Hepatocyte (in vitro differentiated cells): ENCODE data around the gene SOX8. TPM values are rescaled to one million over a fixed set of nuclear protein-coding genes. Genes with fewer than 3 reads are reported as not detected.
A peak's percentile ranks its signal among the peaks of the same experiment; 100 is the strongest.

Source experiments
- DNase-seq: peaks from one replicate; pipeline ENCODE4 v3.0.0-alpha.2; 2016; ENCODE audit warnings: low spot score
- H2AFZ ChIP-seq: fragments of 200-600 bp; sonication (generic); 2 replicates; pipeline ENCODE4 v1.6.0; 2016; ENCODE audit warnings: antibody characterized with exemption, mild to moderate bottlenecking
- H3K27ac ChIP-seq: fragments of 200-600 bp; sonication (generic); 2 replicates; pipeline ENCODE4 v1.5.1; 2016; ENCODE audit warnings: mild to moderate bottlenecking
- H3K27me3 ChIP-seq: fragments of 200-600 bp; sonication (generic); 2 replicates; pipeline ENCODE4 v1.6.1; 2016
- H3K36me3 ChIP-seq: fragments of 200-600 bp; sonication (generic); replicated peaks from 2 replicates; pipeline ENCODE4 v1.5.1; 2016; ENCODE audit warnings: low read depth; ENCODE audit not compliant: insufficient read depth
- H3K4me1 ChIP-seq: fragments of 200-600 bp; sonication (generic); 2 replicates; pipeline ENCODE4 v1.5.1; 2016; ENCODE audit warnings: mild to moderate bottlenecking, moderate library complexity; ENCODE audit not compliant: insufficient read depth
- H3K4me2 ChIP-seq: fragments of 200-600 bp; sonication (generic); 2 replicates; pipeline ENCODE4 v1.6.0; 2016
- H3K4me3 ChIP-seq: fragments of 200-600 bp; sonication (generic); 2 replicates; pipeline ENCODE4 v1.5.1; 2016; ENCODE audit warnings: mild to moderate bottlenecking
- H3K79me2 ChIP-seq: fragments of 200-600 bp; sonication (generic); 2 replicates; pipeline ENCODE4 v1.6.0; 2017; ENCODE audit warnings: mild to moderate bottlenecking
- H3K9me2 ChIP-seq: fragments of 200-600 bp; sonication (generic); replicated peaks from 2 replicates; pipeline ENCODE4 v1.6.0; 2017; ENCODE audit warnings: mild to moderate bottlenecking; ENCODE audit not compliant: insufficient read depth
- H3K9me3 ChIP-seq: fragments of 200-600 bp; sonication (generic); 2 replicates; pipeline ENCODE4 v1.5.1; 2016; ENCODE audit warnings: low read depth, mild to moderate bottlenecking
- H4K20me1 ChIP-seq: fragments of 200-600 bp; sonication (generic); 2 replicates; pipeline ENCODE4 v1.6.0; 2016; ENCODE audit warnings: mild to moderate bottlenecking; ENCODE audit not compliant: insufficient read depth, poor library complexity, severe bottlenecking
- EZH2 ChIP-seq: fragments of 200-600 bp; sonication (generic); IDR thresholded peaks from 2 replicates; pipeline ENCODE4 v1.6.1; 2016; ENCODE audit warnings: antibody characterized with exemption, mild to moderate bottlenecking, borderline replicate concordance
- EZH2phosphoT487 ChIP-seq: fragments of 200-600 bp; sonication (generic); IDR thresholded peaks from one replicate; pipeline ENCODE4 v1.6.1; 2018; ENCODE audit warnings: antibody characterized with exemption, mild to moderate bottlenecking, low read depth, moderate library complexity; ENCODE audit not compliant: unreplicated experiment, severe bottlenecking
- WGBS: methylation state at CpG from one replicate; pipeline ENCODE4 v1.1.6; 2016; ENCODE audit warnings: low lambda C conversion rate; ENCODE audit errors: missing lambda C conversion rate; 5-methylcytosine and 5-hydroxymethylcytosine counted together
- polyA plus RNA-seq: library from polyadenylated mRNA; unstranded; fragments of >200 nt; fragmentation: Nextera tagmentation; extraction: Ambion mirVana; gene quantifications from 2 replicates; pipeline ENCODE4 v1.2.1, GENCODE V29; 2016
- total RNA-seq: library from RNA; depleted of rRNA; stranded (reverse); fragments of >200 nt; gene quantifications from 2 replicates; pipeline ENCODE4 v1.2.3, GENCODE V29; 2014
- TF ChIP-seq, protein P1 (sequence below): fragments of 200-600 bp; sonication (generic); IDR thresholded peaks from 2 replicates; pipeline ENCODE4 v1.5.1; 2016; ENCODE audit warnings: antibody characterized with exemption, mild to moderate bottlenecking; ENCODE audit not compliant: poor library complexity

The SOX8 gene
- total and polyA plus RNA-seq, 2 experiments from 2014 or later, result 3.8 to 4.7 TPM

DNA sequence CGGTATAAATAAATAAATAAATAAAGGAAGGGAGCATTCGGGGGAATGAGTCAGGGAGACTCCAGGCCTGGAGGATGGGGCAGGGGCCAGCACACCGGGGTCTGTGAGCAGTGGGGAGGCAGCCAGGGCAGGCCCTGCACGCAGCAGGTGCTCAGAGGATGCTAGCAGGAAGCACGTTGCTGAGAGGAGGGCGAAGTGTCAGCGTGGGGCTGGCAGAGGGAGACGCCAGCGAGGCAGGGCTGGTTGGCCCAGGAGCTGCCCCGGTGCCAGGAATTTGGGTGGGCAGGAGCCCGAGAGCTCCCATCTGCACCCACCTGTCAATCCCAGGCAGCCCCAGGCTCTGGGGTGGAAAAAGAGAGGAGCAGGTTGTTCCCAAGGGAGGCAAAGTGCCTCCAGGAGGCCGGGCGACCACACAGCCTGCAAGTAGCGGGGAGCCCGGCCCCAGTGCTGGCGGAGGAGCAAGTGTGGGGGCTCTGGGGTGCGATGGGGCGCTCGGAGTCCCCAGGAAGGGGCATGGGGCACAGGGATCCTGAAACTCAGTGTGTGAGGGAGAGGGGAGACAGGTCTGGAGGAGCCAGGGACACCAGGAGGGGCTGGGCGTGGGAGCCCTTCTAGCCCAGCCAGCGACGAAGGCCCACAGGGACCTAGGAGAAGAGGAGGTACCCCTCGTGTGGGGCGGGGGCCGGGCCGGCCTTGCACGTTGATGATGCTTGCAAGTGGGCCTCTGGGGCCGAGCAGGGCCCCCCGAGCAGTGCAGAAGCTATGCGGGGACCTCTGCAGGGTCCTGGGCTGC, 28.0 kb downstream of the SOX8 start:
- Histone ChIP-seq H3K27ac (no peak overlapping the region), H3K4me1 (peaks cover 12% of the 10 kb centered on the region), H3K9me2 (no peaks in the 10 kb centered on the region), H3K9me3 (no peaks in the 10 kb centered on the region), H3K4me2 (no peak overlapping the region), H3K27me3 (no peaks in the 10 kb centered on the region), H4K20me1 (no peaks in the 10 kb centered on the region), H2AFZ (no peak overlapping the region), H3K79me2 (no peaks in the 10 kb centered on the region), H3K4me3 (no peak overlapping the region), H3K36me3 (no peaks in the 10 kb centered on the region)
- TF ChIP-seq EZH2, result no peak
- no peak for TF ChIP-seq EZH2phosphoT487
- TF ChIP-seq, protein P1, sequence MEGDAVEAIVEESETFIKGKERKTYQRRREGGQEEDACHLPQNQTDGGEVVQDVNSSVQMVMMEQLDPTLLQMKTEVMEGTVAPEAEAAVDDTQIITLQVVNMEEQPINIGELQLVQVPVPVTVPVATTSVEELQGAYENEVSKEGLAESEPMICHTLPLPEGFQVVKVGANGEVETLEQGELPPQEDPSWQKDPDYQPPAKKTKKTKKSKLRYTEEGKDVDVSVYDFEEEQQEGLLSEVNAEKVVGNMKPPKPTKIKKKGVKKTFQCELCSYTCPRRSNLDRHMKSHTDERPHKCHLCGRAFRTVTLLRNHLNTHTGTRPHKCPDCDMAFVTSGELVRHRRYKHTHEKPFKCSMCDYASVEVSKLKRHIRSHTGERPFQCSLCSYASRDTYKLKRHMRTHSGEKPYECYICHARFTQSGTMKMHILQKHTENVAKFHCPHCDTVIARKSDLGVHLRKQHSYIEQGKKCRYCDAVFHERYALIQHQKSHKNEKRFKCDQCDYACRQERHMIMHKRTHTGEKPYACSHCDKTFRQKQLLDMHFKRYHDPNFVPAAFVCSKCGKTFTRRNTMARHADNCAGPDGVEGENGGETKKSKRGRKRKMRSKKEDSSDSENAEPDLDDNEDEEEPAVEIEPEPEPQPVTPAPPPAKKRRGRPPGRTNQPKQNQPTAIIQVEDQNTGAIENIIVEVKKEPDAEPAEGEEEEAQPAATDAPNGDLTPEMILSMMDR, result no peak
- WGBS, result 86% methylated on average over 30 of the region's 30 CpGs
- no peak for DNase-seq

DNA sequence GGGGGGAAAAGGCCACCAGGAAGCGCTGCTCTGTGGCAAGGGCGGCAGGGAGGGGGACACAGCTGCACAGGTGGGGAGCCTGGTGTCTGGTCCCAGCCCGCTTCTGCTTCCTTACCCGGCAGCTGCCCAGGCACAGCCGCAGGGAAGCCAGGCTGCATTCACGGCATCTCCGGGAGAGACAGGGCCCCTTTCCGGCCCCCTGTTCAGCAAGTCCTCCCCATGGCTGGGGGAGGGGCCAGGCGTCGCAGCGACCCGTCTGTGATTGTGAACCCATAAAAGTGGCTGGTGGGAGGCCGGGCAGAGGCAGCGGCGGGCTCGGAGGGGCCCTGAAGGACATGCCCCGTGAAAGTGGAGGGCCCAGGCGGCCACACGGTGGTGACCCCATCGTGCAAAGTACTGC, 28.7 kb downstream of the SOX8 start:
- Histone ChIP-seq H3K27ac (no peak overlapping the region), H3K4me3 (no peak overlapping the region), H3K9me2 (no peaks in the 10 kb centered on the region), H3K9me3 (no peaks in the 10 kb centered on the region), H3K4me1 (peaks cover 12% of the 10 kb centered on the region), H2AFZ (no peak overlapping the region), H3K4me2 (no peak overlapping the region), H3K27me3 (no peaks in the 10 kb centered on the region), H3K79me2 (no peaks in the 10 kb centered on the region), H3K36me3 (no peaks in the 10 kb centered on the region), H4K20me1 (no peaks in the 10 kb centered on the region)
- no peak for TF ChIP-seq EZH2
- TF ChIP-seq, protein P1, result no peak
- TF ChIP-seq EZH2phosphoT487, result no peak
- WGBS, result 58% methylated on average over 16 of the region's 20 CpGs
- peak; percentile 47 for DNase-seq

DNA sequence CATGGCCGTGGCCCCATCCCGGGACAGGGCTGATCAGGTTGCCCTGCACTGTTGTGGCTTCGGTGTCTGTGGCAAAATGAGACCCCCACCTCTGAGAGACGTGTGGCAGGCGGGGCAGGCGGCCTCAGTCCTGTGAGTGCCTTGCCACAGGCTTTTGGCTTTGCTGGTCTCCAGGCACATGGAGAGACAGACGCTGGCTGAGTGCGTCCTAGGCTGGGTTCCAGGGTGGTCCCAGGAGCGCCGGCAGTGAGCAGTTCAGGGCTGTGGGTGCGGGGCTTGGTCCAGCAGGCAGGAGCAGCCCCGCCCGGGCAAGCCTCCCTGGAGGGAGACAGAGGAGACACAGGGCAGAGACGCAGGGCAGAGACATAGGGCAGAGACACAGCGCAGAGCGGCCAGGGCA, 29.2 kb downstream of the SOX8 start:
- no peak for DNase-seq
- no peaks in the 10 kb centered on the region for H3K36me3 ChIP-seq
- no peaks in the 10 kb centered on the region for H3K79me2 ChIP-seq
- H3K4me2 ChIP-seq, result no peak overlapping the region
- H3K9me3 ChIP-seq, result no peaks in the 10 kb centered on the region
- no peaks in the 10 kb centered on the region for H4K20me1 ChIP-seq
- no peak overlapping the region for H2AFZ ChIP-seq
- H3K27me3 ChIP-seq, result no peaks in the 10 kb centered on the region
- no peak overlapping the region for H3K27ac ChIP-seq
- H3K4me3 ChIP-seq, result no peak overlapping the region
- 80% methylated on average over 14 of the region's 16 CpGs for WGBS
- H3K4me1 ChIP-seq, result peaks cover 12% of the 10 kb centered on the region
- TF ChIP-seq EZH2 (no peak), EZH2phosphoT487 (no peak)
- TF ChIP-seq, protein P1, result no peak
- H3K9me2 ChIP-seq, result no peaks in the 10 kb centered on the region
